Sigmoid colon (tissue), 4 donors: ENCODE data around the gene TMEM14A.
"Not testable (repeated sequence)": the region's sequence is repeated elsewhere in the genome, so short reads cannot be mapped to it uniquely, and the experiment has no call there.

Source experiments
- CTCF ChIP-seq, 4 experiments: fragments of 450-650 bp in 3 of 4; fragments of 200-600 bp in 1 of 4; IDR thresholded peaks; one replicate each; pipeline ENCODE4 v1.5.1; 2016 to 2019; ENCODE audit warnings: antibody characterized with exemption in 4 of 4, mild to moderate bottlenecking in 3 of 4, moderate library complexity in 2 of 4
- EP300 ChIP-seq, 4 donors: sonication (generic); formaldehyde crosslinking; IDR thresholded peaks; one replicate each; pipeline ENCODE4 v1.6.1; 2017; ENCODE audit warnings: antibody characterized with exemption in 4 of 4
- POLR2A ChIP-seq, 2 donors: fragments of 450-650 bp; IDR thresholded peaks; one replicate each; pipeline ENCODE4 v1.6.1; 2016; ENCODE audit warnings: antibody characterized with exemption in 2 of 2, mild to moderate bottlenecking in 2 of 2, moderate library complexity in 2 of 2
- POLR2AphosphoS5 ChIP-seq, 4 donors: sonication (generic); formaldehyde crosslinking; IDR thresholded peaks; one replicate each; pipeline ENCODE4 v1.6.1; 2017; ENCODE audit warnings: antibody characterized with exemption in 4 of 4

- TF ChIP-seq CTCF, POLR2AphosphoS5, POLR2A, EP300 (IDR thresholded peaks at IDR 0.05): not testable (repeated sequence)
These were observed 15.0 kb upstream of the TMEM14A start for GRCh38 chr6:52655941-52656340.
